IPS-18c (cell line): ENCODE measurements around the gene DIRAS1.

Experiments used
- H3K4me3 ChIP-seq: 2 replicates; pipeline ENCODE4 v1.7.0; 2013; ENCODE audit warnings: low read depth, mild to moderate bottlenecking, low read length, moderate library complexity; ENCODE audit not compliant: insufficient read depth
- H3K9me3 ChIP-seq: one replicate; pipeline ENCODE4 v1.6.1; 2013; ENCODE audit warnings: mild to moderate bottlenecking, low read length, moderate library complexity; ENCODE audit not compliant: control insufficient read depth, insufficient read depth

The DIRAS1 gene

DNA sequence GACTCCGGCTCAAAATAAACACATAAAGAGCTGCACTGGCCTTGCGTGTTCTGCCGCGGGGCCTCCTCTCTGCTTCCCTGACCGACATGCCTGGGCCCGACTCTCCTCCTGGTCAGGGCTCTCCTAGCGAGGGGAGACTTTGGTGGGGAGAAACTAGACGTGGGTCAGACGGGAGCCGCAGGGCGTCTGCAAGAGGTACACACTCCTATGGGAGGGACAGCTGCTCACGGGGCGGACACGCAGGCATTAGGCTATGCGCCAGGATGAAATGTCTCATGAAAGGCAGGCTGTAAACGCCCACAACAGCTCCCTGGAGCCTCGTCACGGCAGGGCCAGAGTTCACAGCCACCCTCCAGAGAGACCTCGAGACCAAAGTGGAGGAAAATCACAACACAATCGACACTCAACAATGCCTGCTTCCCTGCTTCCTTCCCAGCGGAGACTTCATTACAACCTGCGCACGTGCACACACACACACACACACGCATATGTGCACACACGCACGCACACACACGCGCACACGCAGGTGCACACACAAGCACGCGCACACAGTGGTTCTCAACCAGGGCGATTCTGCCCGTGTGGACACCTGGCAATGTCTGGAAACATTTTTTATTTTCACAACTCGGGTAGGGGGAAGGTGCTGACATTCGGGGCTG, 12.9 kb upstream of the DIRAS1 start:
- peaks cover 2% of the 10 kb centered on the region for H3K9me3 ChIP-seq
- H3K4me3 ChIP-seq: no peak overlapping the region

DNA sequence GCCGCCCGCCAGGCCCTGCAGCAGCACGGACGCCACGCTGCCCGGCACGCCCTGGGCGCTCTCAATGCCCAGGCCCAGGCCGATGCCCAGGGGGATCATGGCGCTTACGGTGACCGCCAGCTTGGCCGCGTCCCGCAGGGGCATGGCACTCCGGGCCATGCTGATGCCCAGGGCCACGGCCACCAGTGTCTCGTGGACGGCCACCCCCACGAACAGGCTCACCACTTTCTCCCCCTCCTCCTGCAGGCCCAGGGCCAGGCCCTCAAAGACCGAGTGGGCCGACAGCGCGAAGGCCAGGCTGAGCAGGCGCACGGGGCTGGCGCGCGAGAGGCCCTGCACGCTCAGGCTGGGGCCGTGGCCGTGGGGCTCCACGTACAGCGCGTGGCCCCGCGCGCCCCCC, 11.7 kb upstream of the DIRAS1 start:
- Histone ChIP-seq H3K4me3 (no peak overlapping the region), H3K9me3 (peaks cover 2% of the 10 kb centered on the region)

DNA sequence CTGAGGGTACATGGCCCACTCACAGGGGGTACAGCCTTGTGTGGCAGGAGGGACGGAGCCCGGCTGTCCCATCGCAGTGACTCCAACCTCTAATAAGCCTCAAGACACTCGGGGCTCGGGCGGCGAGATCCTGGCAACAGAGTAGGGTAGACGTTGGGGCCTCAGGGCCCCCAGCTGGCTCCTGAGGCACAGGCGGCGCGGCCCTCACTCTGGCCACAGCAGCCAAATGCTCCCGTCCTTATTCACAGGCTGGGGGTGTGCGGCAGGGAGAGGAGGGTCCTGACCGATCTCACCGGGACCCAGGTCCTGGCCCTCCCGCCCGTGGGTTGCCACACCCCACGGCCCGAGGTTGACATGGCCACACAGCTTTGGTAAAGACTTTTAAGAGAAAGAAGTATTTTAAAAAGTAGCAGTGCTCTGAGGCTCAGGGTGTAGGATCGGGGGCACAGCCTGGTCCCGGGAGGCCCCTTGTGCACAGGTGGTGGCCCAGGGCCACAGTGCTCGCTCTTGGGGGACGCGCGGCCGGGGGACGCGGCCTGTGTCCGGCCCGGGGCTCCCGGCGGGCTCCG, 11.1 kb upstream of the DIRAS1 start:
- H3K4me3 ChIP-seq: no peak overlapping the region

DNA sequence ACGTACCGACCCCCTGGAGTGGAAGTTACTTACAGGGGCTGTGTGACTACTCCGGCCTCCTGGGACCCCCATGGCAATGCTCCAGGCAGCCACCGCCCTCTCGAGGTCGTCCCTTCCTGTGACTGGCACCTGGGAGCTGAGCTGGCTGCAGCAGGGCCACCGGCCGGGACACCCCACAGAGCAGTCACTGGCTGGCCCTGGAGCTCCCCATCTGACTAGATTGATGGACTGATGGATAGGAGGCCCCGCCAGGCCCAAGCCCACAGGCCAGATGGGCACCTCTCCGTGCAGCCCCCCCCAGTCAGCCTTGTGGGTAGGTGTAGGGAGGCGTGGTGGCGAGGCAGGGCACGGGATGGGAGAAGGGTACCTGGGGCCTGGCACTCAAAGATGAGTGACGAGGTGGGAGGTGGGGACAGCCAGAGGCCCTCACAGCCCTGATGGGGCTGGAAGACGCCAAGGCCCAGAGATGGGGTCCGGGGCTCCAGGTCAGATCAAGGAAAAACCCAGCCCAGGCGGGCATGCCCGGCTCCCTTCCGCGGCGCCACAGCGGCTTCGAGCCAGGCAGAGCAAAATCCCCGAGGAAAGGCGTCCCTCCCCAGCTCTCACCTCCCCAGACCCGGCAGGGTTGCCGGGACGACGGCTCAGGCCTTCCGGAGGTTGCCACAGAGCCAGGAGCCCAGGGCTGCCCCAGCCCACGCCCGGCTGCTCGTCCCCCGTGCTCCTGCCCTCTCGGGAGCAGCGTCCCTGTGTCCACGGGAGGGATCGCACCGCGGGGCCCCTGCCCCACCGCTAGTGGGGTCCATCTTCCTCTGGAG, 10.2 kb upstream of the DIRAS1 start:
- Histone ChIP-seq H3K4me3 (no peak overlapping the region), H3K9me3 (peaks cover 2% of the 10 kb centered on the region)

More for the DNA sequence above, 11.1 kb upstream of the DIRAS1 start:
- H3K9me3 ChIP-seq: peaks cover 2% of the 10 kb centered on the region

DNA sequence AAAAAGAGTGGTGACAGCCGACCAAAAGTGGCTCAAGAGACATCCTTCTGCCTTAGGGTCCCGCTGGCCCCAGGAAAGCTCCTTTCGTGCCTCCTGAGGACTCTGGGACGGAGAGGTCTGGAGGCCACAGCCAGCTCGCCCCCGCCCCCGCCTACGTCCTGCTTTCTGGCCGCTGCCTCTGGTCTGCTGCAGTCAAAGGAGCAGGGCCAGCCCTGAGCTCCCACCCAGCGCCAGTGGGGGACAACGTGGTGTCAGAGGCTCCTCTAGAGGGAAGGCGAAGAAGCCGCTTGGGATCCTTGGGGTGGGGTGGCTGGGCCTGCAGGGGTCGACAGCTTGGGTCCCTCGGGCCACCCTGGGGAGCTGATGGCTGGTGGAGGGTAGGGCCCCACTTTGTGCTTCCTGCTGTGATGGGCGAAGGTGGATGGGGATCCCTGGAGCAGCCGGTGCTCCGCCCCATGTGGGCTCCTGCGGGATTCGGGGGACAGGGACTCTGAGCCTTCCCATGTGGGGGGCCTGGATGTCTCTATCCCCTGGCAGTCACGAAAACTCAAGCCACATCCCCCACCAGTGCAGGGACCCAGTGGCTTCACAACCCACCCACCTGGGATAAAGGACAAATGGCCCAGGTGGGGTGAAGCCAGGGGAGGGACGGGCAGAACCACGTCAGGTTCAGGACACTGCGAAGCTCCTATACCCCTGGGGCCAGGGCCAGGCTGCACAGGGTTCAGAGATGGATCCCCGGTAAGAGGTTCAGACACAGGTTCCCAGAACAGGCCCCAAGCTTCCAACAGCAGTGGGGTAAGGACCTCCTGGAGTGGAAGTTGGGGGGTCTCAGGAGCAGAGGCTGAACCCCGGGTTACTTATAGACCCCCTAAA, 9.0 kb upstream of the DIRAS1 start:
- Histone ChIP-seq H3K9me3 (peaks cover 2% of the 10 kb centered on the region), H3K4me3 (no peak overlapping the region)

DNA sequence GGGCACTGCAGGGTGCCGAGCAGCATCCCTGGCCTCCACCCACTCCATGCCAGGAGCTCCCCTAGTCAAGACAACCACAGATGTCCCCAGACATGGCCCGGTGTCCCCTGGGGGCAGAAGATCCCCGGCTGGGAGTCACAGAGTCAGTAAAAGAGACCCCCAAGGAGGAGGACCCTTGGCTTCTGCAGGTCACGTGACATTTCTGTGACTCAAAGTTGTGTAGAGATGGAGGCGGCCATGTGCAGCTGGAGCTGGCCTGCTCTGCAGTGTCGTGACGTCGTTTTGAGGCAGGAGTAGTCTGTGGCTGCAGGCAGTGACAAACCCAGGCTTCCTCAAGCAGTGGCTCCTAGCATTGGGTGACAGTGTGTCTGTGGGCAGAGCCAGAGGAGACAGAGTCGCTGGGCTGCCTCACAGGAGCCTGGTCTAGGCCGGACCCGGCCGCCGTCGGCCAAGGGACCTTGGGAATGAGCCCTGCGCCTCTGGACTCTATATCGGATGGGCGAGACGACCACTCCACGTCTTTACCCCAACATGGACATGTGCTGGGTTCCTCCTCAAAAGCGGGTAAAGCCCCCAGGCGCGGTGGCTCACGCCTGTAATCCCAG, 7.7 kb upstream of the DIRAS1 start:
- H3K4me3 ChIP-seq: no peak overlapping the region
- no peaks in the 10 kb centered on the region for H3K9me3 ChIP-seq

DNA sequence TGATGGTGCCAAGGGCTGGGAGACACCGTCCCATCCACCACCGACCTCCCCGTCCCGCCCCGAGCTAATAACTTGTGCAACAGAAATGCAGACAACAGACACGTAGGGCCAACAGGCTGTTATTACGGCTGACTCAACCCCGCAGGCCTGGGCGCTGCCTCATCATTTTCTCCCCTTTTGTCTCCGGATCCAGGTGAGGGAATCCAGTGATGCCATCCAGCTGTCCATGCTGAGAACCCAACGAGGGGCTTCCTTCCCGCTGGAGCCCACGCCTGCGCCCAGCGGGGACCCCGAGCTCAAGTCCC, 6.4 kb upstream of the DIRAS1 start:
- Histone ChIP-seq H3K4me3 (no peak overlapping the region), H3K9me3 (no peaks in the 10 kb centered on the region)

DNA sequence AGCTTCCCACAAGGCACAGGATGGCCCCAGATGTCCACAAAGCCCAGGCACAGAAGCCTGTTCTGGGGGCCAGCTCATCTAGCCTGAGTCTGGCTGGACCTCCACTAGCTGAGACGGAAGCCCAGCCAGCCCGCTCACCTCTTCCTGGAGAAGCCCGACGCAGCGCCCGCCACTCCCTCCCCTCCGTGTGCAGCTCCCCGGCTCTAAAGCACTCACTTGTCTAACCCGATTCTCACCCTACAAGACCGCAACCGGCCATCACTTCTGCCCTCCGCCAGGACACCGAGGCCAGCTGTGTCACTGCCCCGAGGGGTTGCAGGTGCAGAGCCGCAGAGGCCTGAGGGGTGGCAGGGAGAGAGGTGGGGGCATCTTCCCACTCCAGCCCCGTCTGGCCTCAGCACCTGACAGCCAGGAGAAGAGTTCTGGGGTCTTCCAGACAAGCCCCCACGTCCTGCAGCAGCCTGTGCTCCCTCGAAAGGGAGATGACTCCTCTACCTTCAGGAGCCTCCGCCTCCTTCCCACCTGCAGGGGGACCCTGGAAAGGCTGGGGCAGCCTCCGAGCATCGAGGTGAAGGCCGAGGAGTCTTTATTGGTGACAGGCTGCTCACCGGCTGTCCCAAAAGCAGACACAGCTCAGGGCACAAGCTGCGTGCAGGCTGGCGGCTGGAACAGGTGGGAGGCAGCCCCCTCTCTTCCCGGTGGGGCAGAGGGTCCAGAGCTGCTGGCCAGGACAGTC, 5.9 kb upstream of the DIRAS1 start:
- Histone ChIP-seq H3K4me3 (no peak overlapping the region), H3K9me3 (no peaks in the 10 kb centered on the region)

DNA sequence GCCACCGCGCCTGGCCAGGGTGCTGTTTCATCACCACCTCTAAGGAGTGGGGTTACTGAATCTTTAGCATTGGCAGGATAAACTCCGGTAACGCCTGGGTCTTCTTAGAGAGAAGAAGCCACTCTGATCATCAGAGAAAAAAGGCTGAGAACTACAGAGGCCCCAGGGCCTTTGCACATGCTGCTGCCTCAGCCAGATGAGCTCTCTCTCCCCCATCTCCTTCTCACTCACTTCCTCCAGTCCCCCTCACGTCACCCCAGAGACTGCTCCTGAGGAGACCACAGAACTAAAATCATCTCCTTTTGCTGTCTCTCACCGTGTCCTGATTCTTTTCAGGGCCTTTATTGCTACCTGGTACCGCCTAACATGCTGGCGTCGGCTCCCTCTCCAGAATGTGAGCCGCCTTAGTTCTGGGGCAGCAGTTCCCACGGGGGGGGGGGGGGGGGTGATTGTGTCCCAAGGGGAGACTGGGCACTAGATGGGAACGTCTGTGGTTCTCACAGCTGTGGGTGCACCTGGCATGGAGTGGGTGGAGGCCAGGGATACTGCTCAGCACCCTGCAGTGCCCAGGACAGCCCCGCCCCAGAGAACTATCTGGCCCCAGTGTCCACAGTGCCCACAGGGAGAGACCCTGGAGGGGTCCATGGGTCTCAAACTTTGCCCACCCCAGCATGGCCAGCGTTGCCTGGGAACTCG, 5.1 kb upstream of the DIRAS1 start:
- Histone ChIP-seq H3K9me3 (no peaks in the 10 kb centered on the region), H3K4me3 (no peak overlapping the region)

DNA sequence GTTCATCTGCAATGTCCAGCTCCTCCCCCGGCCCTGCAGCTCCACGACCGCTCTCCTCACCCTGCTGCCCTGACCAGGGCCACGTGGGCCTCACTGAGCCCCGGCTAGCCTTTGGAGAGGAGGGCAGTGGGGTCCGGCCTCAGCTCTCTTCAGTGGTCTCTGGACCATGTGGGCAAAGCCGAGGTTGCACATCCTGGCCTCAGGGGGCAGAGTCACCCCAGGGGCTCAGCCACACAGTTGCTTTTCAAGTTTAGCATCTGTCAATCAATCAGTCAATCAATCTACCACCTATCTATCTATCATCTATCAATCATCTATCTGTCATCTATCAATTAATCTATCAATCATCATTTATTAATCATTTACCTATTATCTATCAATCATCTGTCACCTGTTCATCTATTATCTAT, 3.0 kb upstream of the DIRAS1 start:
- Histone ChIP-seq H3K9me3 (no peaks in the 10 kb centered on the region), H3K4me3 (no peak overlapping the region)

DNA sequence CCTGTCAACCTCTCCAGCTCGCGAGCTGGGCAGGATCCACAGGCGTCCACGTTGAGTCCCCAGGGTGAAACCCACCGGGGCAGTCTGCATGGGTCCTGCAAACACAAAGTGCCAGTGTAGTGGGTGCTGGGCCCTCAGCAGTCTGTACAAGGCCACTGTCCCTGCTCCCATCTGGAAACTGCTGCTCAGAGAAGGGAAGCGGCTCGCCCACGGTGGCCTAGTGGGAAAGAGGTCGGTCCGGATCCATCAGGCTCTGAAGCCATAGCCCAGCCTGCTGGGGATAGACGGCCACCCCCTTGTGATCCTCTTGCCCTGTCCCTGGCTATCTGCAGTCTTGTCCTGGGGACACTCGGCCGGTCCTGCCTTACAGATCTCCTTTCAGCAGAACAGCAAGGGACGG, 2.6 kb upstream of the DIRAS1 start:
- no peaks in the 10 kb centered on the region for H3K9me3 ChIP-seq
- H3K4me3 ChIP-seq: no peak overlapping the region

DNA sequence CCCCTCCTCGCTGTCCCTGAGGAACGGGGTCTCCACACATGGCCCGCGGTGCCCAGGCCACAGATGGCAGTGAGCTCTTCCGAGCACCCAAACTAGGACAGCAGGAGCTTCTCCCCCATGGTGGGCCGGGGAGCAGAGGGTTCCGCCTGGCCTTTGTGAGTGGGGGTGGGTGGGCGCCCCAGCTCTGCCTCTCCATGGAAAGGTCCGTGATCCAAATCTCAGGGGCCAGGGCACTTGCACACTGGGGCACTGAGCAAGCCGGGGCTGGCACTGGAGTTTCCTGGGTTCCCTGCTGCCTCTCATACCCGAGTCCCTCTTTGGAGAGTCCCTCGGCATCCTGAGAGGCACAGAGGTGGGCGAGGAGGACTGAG, 2.2 kb upstream of the DIRAS1 start:
- no peak overlapping the region for H3K4me3 ChIP-seq
- no peaks in the 10 kb centered on the region for H3K9me3 ChIP-seq

DNA sequence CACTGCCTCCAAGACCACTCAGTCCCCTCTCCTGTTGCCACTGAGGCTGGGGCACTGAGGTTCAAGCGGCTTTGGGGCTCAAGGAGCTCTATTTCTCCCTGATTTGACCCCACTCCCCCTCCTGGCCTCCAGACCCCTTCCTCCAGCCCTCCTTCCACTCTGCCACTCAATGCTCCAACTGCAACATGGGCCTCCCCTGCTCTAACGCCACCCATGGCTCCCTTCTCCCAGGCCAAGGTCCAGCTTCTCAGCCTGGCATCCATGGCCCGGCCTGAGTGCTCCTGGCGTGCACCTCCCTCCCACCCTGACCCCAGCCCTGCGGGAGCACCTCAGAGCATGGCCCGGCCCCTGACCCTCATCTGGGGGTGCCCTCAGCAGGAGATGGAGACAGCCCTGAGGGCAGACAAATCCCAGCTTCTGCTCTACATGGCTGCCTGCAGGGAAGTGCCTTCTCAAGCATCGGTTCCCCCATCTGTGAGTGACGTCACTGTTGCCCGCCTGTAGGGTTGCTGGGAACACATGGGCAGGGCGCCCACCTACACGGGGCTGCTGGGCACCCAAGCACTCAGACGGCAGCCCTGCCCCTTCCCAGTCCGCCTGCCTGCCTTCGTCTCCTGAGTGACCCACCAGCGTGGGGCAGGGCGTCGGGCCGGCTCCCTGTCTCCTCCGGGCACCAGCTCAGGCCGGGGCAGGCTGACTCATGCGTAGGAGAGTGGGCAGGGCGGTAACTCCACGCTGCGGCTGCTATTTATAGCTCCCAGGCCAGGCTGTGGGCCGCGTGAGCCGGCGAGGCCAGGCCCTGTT, 1.6 kb upstream of the DIRAS1 start:
- Histone ChIP-seq H3K4me3 (no peak overlapping the region), H3K9me3 (no peaks in the 10 kb centered on the region)

DNA sequence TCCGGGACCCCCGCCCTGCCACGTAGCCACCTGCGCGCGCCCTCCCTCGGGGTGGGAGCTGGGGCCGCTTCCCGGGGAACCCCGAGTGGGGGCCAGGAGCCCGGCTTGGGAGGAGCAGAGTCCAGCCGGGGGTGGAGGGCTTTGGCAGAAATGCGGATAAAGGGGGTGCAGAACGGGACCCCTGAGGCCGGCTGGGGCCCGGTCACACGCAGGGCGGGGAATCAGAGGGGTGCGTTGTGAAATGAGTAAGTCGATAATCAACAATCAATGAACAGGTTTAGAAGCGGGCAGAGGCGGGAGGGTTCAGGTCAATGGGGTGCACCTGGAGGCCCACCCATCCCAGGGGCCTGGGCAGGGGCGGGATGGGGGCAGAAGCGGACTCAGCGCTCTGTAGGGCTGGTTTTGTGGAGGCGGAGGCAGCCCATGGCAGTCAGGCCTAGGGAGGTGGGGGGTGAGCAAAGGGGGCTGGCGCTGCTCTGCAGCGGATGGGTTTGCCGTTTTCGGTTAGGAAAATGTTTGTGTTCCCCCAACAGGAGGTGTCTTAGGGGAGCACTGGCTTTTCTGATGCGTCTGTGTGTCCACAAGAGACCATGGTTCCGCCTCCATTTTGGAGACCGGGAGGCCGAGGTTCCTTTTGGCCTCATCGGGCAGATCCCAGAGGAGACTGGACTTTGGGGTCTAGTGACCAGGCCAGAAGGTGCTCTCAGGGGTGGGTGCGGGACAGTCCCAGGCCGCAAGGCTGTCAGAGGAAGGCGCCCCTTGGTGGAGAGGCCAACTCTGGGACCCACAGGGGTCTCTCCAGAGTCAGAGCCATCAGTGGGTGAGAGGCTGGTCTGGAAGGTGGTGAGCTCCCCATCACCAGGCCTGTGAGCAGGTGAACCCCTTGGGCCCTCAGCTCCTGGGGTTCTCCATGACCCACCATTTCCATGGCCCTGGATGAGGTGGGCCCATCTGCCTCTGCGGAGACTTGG, 683 bp upstream of the DIRAS1 start:
- peak overlapping the region; percentile 73 for H3K4me3 ChIP-seq
- no peaks in the 10 kb centered on the region for H3K9me3 ChIP-seq
